GM19467 (cell line): Measurements from ENCODE around the gene KRTAP4-8.
"Not testable (repeated sequence)": the region's sequence is repeated elsewhere in the genome, so short reads cannot be mapped to it uniquely, and the experiment has no call there.

Experiments
- ATAC-seq: cut with Tn5 transposase; IDR thresholded peaks from one replicate; pipeline ENCODE4 v1.9.1; 2021; ENCODE audit warnings: mild to moderate bottlenecking, moderate library complexity; ENCODE audit not compliant: unreplicated experiment

Gene KRTAP4-8

DNA sequence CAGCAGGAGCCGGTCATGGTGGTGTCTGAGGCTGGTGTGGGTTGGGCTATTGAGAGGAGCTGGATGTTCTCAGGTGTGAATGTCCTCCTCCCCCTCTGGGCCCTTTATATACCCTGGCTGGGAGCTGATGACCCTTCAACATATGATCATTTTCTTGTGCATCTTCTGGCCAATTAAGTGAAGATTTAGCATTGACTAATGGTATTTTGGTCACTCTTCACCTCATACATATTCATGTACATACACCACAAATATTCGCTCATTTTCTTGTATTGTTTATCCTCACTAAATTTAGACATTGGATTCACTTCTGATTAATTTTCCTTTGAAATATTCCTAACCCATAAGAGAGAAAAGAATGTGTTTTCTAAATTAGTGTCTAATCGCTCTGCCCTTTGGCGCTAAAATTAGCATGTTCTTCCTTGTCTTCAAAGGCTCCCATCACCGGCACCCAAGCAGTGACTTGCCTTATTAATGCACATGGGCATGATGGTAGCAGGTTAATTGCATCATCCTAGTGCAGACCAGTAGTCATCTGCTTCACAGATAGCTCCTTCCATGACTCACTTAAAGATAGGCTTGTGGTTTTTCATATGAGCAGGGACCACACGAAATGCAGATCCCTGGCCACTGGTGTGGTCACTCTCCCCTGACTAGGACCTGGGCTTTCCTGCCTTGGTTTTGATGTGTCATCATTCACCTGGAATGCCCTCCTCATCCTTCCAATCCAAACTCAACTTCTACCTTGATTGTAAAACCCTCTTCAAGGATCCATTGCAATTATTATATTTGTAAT, 31.9 kb downstream of the KRTAP4-8 start, which contains the start of gene KRTAP2-4:
KRTAP2-4 (minus strand) TSS at position 51 of the 796 bp plus-strand sequence; CDS start at position 17, 34 bp downstream.
- ATAC-seq: no peak

DNA sequence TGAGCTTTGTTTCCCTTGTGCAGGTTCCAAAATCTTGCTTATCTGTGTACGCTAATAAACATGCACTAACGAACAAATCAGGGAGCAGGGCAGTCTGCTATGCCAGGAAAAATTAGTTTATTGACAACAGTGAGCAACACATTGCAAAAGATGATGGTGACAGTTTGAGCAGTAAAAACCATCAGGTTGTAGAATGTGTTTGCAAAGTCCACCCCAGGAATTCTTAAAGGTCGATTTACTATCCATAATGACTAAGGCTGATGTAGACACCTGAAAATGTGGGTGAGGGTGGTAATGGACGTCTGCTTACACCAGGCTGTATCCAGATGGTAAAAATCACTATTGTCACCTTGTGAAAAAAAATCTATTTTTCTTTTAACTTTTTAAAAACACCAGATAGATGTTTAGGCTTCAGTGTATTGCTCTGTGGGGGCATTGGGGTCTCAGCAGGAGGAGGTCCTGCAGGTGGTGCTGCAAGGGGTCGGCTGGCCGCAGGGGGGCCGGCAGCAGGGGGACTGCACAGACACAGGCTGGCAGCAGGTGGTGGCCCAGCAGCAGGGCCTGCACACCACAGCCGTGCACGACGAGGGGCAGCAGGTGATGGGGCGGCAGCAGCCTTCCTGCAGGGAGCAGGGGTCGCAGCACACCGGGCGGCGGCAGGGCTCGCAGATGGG, 32.8 kb downstream of the KRTAP4-8 start:
- not testable (repeated sequence) for ATAC-seq

DNA sequence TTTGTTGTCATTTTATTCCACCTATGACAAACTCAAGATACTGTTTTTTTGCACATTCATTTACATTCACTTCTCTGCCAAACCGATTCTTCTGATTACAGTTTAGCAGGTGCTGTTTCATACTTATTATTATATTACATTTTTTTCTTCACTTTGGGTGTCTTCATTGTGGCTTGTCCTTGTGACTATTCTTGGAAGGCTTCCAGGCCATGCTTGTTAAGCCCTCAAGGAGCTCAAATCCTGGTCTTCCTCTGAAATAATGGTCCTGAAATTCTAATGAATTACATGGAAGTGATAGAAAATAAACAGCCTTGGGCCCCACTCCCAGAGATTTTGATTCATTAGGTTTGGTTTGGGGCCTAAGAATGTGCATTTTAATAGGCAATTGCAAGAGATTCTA, 33.6 kb downstream of the KRTAP4-8 start:
- no peak for ATAC-seq

DNA sequence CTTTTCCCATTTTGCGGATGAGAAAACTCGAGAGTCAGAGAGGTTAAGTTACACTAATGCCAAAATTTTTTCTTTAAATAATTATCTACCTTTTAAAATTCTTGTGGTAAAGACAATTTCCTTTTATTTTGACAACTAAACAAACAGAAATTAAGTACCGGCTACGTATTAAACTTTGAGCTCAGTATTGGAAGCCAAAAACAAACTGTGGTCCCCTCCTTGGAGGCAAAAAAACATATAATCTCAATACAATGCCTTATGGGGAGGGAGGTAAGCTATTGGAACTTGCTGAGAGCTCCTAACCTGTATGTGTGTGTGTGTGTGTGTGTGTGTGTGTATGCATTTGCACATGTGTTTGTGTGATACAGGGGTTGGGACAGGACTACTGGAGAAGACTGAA, 34.5 kb downstream of the KRTAP4-8 start:
- no peak for ATAC-seq

GRCh38 chr17:41061964-41062363, 36.0 kb downstream of the KRTAP4-8 start:
- ATAC-seq: no peak

GRCh38 chr17:41060052-41060604, 37.8 kb downstream of the KRTAP4-8 start, which contains the start of gene KRTAP2-3:
KRTAP2-3 (minus strand) TSS chr17:41060114; CDS start chr17:41060050, 64 bp downstream.
- no peak for ATAC-seq

- ATAC-seq: not testable (repeated sequence)
These were observed 38.5 kb downstream of the KRTAP4-8 start for GRCh38 chr17:41059276-41060051.

DNA sequence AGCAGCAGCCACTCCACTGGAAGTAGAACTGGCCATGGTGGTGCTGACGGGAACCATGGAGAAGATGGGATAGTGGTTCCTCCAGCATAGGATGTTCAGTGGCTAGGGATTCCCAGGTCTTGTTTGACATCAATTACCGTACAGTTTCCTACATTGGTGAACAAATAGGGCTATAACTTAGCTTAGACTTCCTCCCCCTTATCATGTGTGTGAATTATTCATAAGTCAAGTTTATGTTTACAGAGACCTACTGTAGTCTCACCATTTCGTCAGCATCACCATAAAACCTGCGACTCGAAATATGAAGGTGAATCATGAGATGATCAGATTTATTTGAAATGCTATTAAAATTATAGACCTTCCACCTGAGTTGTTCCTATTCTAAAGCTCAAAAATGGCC, 39.2 kb downstream of the KRTAP4-8 start:
- ATAC-seq: no peak

GRCh38 chr17:41057547-41057946, 40.4 kb downstream of the KRTAP4-8 start:
- no peak for ATAC-seq

- ATAC-seq: not testable (repeated sequence)
These were observed 42.8 kb downstream of the KRTAP4-8 start, which contains the start of gene KRTAP2-2 for GRCh38 chr17:41055130-41055529. KRTAP2-2 (minus strand) TSS chr17:41055230; CDS start chr17:41055211, 19 bp downstream.

DNA sequence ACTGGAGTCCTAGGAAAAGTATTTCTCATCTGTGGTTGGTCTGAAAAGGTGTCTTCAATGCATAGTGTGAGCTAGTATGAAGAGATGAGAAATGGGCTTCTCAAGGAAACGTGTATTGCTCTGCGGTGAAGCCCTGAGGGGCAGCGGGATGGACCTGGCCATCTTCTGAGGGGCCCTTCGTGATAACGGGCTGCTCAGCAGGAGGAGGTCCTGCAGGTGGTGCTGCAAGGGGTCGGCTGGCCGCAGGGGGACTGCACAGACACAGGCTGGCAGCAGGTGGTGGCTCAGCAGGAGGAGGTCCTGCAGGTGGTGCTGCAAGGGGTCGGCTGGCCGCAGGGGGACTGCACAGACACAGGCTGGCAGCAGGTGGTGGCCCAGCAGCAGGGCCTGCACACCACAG, 43.4 kb downstream of the KRTAP4-8 start:
- ATAC-seq: not testable (repeated sequence)

DNA sequence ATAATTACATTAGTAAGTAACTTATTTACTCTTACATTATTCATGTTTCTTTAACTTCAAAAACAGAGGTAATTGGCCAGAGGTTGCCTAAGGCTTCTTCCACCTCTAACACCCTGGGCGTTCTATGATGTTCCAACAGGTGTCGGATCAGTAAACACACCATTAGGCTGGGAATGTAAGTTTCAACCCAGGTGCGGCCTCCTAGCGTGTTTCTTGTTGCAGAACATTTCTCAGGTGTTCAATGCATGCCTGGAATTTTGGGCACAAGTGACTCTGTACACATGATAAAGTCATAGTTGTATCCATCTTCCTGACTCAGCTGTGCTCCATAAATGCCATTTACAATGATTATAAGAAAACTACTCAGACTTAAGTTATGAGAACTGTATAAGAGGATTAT, 43.9 kb downstream of the KRTAP4-8 start:
- ATAC-seq: no peak

GRCh38 chr17:41052566-41052965, 45.4 kb downstream of the KRTAP4-8 start:
- ATAC-seq: no peak

- no peak for ATAC-seq
These were observed 48.8 kb downstream of the KRTAP4-8 start for GRCh38 chr17:41049110-41049509.

- ATAC-seq: no peak
These were observed 49.5 kb downstream of the KRTAP4-8 start for GRCh38 chr17:41048441-41048840.
